DMS 273 treated with DMSO at 0.1 percent for 48 hours (cell line): ENCODE measurements around the gene RTN4RL2.

Experiments
- DNase-seq: peaks from one replicate; lab custom pipeline; 2025; lab: John Stamatoyannopoulos, UW

RTN4RL2 gene

GRCh38 chr11:57500515-57500914 is 40.2 kb downstream of the RTN4RL2 start:
- DNase-seq: no peak

GRCh38 chr11:57500926-57501325 is 40.6 kb downstream of the RTN4RL2 start:
- DNase-seq: no peak

- DNase-seq: no peak
These were observed 41.6 kb downstream of the RTN4RL2 start for GRCh38 chr11:57501953-57502352.

GRCh38 chr11:57502376-57502775 is 42.0 kb downstream of the RTN4RL2 start:
- DNase-seq: no peak

GRCh38 chr11:57502870-57503269 is 42.5 kb downstream of the RTN4RL2 start:
- no peak for DNase-seq

GRCh38 chr11:57504511-57504910 is 44.2 kb downstream of the RTN4RL2 start:
- no peak for DNase-seq

- no peak for DNase-seq
These were observed 46.2 kb downstream of the RTN4RL2 start for GRCh38 chr11:57506522-57506921.

GRCh38 chr11:57508341-57509170 is 48.2 kb downstream of the RTN4RL2 start:
- no peak for DNase-seq

- no peak for DNase-seq
These were observed 51.6 kb downstream of the RTN4RL2 start for GRCh38 chr11:57511741-57512430.

- DNase-seq: no peak
These were observed 52.5 kb downstream of the RTN4RL2 start for GRCh38 chr11:57512646-57513451.

- DNase-seq: no peak
These were observed 53.1 kb downstream of the RTN4RL2 start for GRCh38 chr11:57513452-57513795.

- DNase-seq: no peak
These were observed 53.7 kb downstream of the RTN4RL2 start for GRCh38 chr11:57513911-57514537.

- no peak for DNase-seq
These were observed 54.4 kb downstream of the RTN4RL2 start for GRCh38 chr11:57514538-57515331.

GRCh38 chr11:57515332-57516060 is 55.2 kb downstream of the RTN4RL2 start, which contains the start of gene SLC43A1:
TSS of gene SLC43A1 (minus strand) at chr11:57515702. CDS start at chr11:57514111, 1,591 bp downstream.
- DNase-seq: no peak

- no peak for DNase-seq
These were observed 55.7 kb downstream of the RTN4RL2 start for GRCh38 chr11:57516061-57516443.

GRCh38 chr11:57521116-57521515 is 60.8 kb downstream of the RTN4RL2 start:
- no peak for DNase-seq

- no peak for DNase-seq
These were observed 63.1 kb downstream of the RTN4RL2 start for GRCh38 chr11:57523419-57523818.
